GM12801 (cell line): ENCODE data around the gene ASCL4.

Source experiments
- CTCF ChIP-seq: IDR thresholded peaks from one replicate; pipeline ENCODE4 v1.5.1; 2011; ENCODE audit warnings: control low read depth; ENCODE audit not compliant: insufficient read length; ENCODE audit errors: extremely low read depth

ASCL4 gene

GRCh38 chr12:107822356-107822755, 47.9 kb downstream of the ASCL4 start:
- no peak for TF ChIP-seq CTCF
